GM12891 (cell line): ENCODE results near the gene THSD7B.
"Not testable (repeated sequence)": the region's sequence is repeated elsewhere in the genome, so short reads cannot be mapped to it uniquely, and the experiment has no call there.

Experiments
- DNase-seq: peaks from one replicate; pipeline ENCODE4 v3.0.0; 2011; ENCODE audit warnings: low spot score; ENCODE audit not compliant: insufficient read length
- FAIRE-seq: peaks from 2 replicates; lab custom pipeline; 2011; peaks lifted over from hg19 to GRCh38; lab: Jason Lieb, UNC
- PAX5 ChIP-seq: IDR thresholded peaks from 2 replicates; pipeline ENCODE4 v1.6.1; 2011; ENCODE audit warnings: low read length, moderate library complexity, mild to moderate bottlenecking; ENCODE audit not compliant: insufficient read depth, severe bottlenecking
- POLR2A ChIP-seq: IDR thresholded peaks from 2 replicates; pipeline ENCODE4 v1.6.1; 2011; ENCODE audit warnings: low read depth, low read length, control low read depth
- POLR2AphosphoS5 ChIP-seq: IDR thresholded peaks from 2 replicates; pipeline ENCODE4 v1.6.1; 2011; ENCODE audit warnings: low read depth, low read length, control low read depth
- POU2F2 ChIP-seq: IDR thresholded peaks from 2 replicates; pipeline ENCODE4 v1.6.1; 2011; ENCODE audit warnings: low read depth, mild to moderate bottlenecking, control low read depth, low read length, moderate library complexity
- SPI1 ChIP-seq: IDR thresholded peaks from 2 replicates; pipeline ENCODE4 v1.6.1; 2011; ENCODE audit warnings: low read depth, low read length, control low read depth
- TAF1 ChIP-seq: IDR thresholded peaks from 2 replicates; pipeline ENCODE4 v1.6.1; 2011; ENCODE audit warnings: low read depth, low read length, control low read depth

Gene THSD7B

GRCh38 chr2:136919682-136920081 is 154.3 kb downstream of the THSD7B start:
- FAIRE-seq (no peak), DNase-seq (no peak)
- TF ChIP-seq POLR2A (no peak), TAF1 (no peak), POU2F2 (no peak), POLR2AphosphoS5 (no peak), PAX5 (no peak)

DNA sequence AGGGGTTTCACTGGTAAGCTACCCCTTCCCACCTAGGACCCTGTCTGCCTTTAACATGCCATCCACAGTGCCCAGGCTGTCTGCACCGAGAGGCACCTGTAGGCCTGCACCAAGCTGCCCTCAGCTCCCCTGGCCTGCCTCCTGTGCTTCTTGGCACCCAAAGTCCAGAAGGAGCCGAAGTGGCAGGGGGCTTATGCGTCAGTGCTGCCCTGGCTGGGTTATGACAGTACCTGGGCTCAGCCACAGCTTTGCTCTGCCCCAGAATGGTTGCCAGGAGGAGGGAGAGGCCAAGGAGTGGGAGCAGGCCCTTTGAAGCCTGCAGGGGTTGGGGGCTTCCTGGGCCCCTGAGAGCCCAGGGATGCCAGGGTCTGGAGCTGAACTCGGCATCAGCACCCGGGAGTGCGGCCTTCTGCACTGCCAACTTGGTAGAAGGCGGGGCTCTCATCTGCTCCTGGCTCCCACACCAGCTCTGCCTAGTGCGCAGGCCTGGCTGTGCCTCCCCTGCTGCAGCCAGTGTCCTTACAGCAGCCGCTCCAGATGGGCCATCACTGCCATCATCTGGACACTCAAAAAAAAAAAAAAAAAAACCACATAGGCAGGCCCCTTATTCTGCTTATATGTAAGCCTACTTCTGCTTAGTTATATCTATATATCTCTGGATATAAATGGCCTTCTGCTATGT is 155.4 kb downstream of the THSD7B start:
- no peak for TF ChIP-seq PAX5
- no peak for TF ChIP-seq POLR2A
- TF ChIP-seq SPI1 = no peak
- no peak for TF ChIP-seq POU2F2
- no peak for TF ChIP-seq POLR2AphosphoS5
- no peak for TF ChIP-seq TAF1
- no peak for FAIRE-seq
- DNase-seq = no peak

- no peak for TF ChIP-seq PAX5
- no peak for TF ChIP-seq POU2F2
- no peak for TF ChIP-seq TAF1
- no peak for TF ChIP-seq SPI1
- no peak for TF ChIP-seq POLR2A
- no peak for TF ChIP-seq POLR2AphosphoS5
- no peak for FAIRE-seq
- no peak for DNase-seq
These were observed 161.8 kb downstream of the THSD7B start for GRCh38 chr2:136927156-136927555.

GRCh38 chr2:136929531-136929930 is 164.2 kb downstream of the THSD7B start:
- no peak for DNase-seq
- TF ChIP-seq PAX5 (no peak), POLR2AphosphoS5 (no peak), SPI1 (no peak)
- FAIRE-seq = no peak

DNA sequence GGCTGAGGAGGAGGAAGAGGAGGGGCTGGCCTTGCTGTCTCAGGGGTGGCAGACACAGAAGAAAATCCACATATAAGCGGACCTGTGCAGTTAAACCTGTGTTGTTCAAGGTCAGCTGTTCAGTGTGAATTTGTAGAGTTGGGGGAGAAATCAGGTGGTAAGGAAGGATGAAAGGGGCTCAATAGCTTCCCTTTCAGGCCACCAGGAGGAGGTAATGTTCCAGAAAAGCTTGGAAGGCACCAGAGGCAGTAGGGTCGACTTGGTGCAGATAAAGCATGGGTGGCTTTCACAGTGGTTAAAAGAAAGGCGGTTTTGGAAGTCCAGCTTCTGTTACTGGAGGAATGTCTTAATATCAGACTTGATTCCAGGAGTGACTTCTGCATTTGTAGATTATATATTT is 167.4 kb downstream of the THSD7B start:
- TF ChIP-seq POU2F2 (no peak), PAX5 (no peak), POLR2A (no peak), SPI1 (no peak), TAF1 (no peak), POLR2AphosphoS5 (no peak)

GRCh38 chr2:136935119-136935518 is 169.8 kb downstream of the THSD7B start:
- TF ChIP-seq SPI1 = no peak
- no peak for TF ChIP-seq PAX5
- TF ChIP-seq POLR2A = no peak
- no peak for TF ChIP-seq POLR2AphosphoS5
- no peak for TF ChIP-seq POU2F2
- no peak for TF ChIP-seq TAF1
- DNase-seq = no peak
- no peak for FAIRE-seq

More for the DNA sequence above, 167.4 kb downstream of the THSD7B start:
- DNase-seq (no peak), FAIRE-seq (no peak)

DNA sequence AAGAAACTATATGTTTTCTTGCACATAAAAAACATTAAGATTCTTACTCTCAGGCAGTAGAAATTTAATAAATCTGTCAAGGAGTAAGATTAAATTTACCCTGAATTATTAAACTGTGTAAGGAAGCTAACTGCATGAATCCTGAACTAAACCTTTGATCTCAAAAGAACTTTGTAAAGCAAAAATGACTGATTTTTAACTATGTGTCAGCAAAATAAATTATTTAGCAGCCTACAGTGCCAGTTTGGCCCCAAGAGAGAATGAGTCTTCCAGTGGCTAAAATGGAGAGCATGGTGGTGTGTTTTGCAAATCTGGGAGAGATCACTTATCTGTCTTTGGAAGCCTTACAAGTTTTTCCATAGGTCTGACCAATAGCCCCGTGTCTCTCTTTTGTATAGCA is 190.7 kb downstream of the THSD7B start:
- TF ChIP-seq POU2F2 = no peak
- TF ChIP-seq SPI1 = no peak
- TF ChIP-seq PAX5 = no peak
- TF ChIP-seq POLR2AphosphoS5 = no peak
- no peak for TF ChIP-seq TAF1
- TF ChIP-seq POLR2A = no peak
- no peak for FAIRE-seq

GRCh38 chr2:136957044-136957443 is 191.7 kb downstream of the THSD7B start:
- no peak for FAIRE-seq

More for the DNA sequence above, 190.7 kb downstream of the THSD7B start:
- DNase-seq = no peak

GRCh38 chr2:136962105-136962725 is 196.9 kb downstream of the THSD7B start:
- TF ChIP-seq POU2F2 = no peak
- TF ChIP-seq TAF1 = no peak
- no peak for TF ChIP-seq SPI1
- TF ChIP-seq POLR2AphosphoS5 = no peak
- no peak for TF ChIP-seq PAX5
- TF ChIP-seq POLR2A = no peak
- DNase-seq (no peak), FAIRE-seq (no peak)

More at GRCh38 chr2:136957044-136957443, 191.7 kb downstream of the THSD7B start:
- TF ChIP-seq POU2F2 = no peak
- TF ChIP-seq POLR2A = no peak
- TF ChIP-seq POLR2AphosphoS5 = no peak
- TF ChIP-seq PAX5 = no peak
- no peak for TF ChIP-seq SPI1
- TF ChIP-seq TAF1 = no peak
- no peak for DNase-seq

- DNase-seq (no peak), FAIRE-seq (no peak)
- no peak for TF ChIP-seq PAX5
- TF ChIP-seq TAF1 = no peak
- no peak for TF ChIP-seq POU2F2
These were observed 201.1 kb downstream of the THSD7B start for GRCh38 chr2:136966485-136966884.

DNA sequence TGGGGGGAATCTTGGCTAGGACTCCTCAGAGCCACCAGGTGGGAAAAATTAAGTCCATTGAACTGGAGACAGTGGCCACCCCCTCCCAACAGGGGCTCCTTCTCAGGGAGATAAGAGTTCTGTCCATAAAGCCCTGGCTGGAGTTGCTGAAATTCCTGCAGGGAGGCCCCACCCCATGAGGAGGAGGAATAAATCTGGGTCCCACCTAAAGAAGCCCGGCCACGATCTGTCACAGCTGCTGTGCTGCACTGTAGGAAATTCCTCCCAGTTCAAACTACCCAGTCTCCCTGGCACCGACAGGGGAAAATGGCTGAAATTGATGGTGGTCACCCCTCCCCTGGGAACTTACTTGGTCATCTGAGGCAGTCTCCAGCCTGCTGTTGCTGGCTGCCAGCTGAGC is 215.0 kb downstream of the THSD7B start:
- FAIRE-seq (no peak), DNase-seq (no peak)
- TF ChIP-seq POLR2A (no peak), SPI1 (no peak), POLR2AphosphoS5 (no peak), POU2F2 (no peak), PAX5 (no peak), TAF1 (no peak)

DNA sequence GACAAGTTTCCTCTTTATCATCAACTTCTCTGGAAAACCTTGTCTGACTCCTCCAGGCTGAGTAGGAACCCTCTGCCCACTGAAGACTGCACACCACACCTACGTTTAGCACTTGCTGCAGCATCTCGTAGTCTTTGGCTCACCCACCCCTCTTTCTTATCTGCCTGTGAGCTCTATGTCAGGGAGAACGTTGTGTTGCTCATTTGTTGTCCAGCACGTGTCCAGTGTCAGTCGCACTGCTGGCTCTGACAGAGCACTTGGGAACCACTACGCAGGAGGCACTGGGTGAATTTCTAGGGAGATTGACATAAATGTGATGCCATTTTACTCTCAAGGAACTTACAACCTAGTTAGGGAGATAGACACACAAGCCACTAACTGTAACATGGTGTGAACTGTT is 216.3 kb downstream of the THSD7B start:
- DNase-seq, FAIRE-seq: not testable (repeated sequence)
